Fibroblast of skin of right biceps (primary cell): ENCODE data around the gene PARP3.
A peak's percentile ranks its signal among the peaks of the same experiment; 100 is the strongest.

Experiments used
- DNase-seq: peaks from one replicate; pipeline ENCODE4 v3.0.0-alpha.2; 2013

The PARP3 gene

DNA sequence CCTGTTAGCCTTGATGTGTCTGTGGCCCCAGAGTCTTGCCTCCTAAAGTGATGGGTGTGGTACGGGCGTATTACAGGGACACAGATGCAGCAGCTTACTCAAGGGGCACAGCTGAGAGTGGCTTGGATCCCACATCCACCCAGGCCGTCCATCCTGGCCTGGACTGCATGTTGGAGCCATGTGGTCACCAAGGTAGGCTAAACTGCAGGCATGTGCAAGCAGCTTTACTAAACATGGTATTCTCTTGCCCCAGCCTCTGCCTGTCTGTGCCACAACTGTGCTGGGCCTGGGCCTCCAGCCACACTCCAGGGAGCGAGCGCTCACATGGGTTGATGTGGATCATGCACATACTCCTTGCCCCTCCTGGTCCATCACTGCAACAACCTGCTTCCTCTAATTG lies 7.0 kb downstream of the PARP3 start:
- DNase-seq: no peak

DNA sequence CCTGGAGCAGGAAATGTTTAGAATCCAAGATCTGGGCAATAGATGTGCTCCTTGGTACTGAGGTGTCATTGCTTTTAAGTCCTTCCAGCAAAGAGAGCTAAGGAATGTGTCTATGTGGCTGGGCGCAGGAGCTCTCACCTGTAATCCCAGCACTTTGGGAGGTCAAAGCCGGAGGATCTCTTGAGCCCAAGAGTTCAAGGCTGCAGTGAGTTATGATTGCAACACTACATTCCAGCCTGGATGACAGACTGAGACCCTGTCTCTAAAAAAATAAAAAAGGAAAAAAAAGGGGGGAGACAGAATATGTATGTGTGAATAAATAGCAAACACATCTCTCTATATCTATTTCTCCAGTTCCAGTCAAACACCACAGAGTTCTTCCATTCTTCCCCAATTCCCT lies 8.7 kb downstream of the PARP3 start:
- DNase-seq: no peak

DNA sequence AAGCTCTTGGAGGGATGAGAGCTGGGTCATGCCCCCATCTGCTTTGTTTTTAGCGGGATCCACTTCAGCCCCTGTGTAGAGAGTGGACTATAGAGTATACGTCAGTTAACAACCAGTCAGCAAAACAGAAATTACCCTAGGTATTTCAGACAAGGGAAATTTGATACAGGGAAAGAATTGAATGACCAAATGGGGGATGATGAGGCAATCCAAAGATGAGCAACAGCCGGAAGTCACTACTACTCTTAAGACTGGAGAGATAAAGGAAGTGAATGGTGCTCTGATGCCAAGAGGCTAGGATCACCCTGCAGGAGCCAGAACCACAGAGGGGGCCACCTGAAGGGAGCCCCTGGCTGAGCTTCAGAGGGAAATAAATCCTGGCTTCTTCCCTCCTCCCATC lies 11.3 kb downstream of the PARP3 start:
- DNase-seq: peak; percentile 71

DNA sequence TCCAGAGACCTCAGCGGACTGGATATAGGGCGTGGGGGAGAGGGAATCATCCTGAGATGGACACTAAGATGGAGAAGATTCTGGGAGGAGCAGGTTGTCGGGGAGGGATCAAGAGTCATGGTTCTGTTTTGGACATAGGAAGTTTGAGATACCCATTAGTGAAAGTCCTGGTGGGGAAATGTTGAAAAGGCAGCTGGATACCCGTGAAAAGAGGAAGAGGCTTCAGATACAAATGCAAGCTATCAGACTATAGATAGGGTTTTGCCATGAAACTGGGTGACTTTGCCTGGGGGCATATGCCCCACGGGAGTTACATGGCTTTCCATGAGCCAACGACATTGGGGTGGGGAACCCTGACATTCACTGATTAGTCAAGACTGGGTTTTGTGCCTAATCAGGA lies 11.9 kb downstream of the PARP3 start:
- no peak for DNase-seq

DNA sequence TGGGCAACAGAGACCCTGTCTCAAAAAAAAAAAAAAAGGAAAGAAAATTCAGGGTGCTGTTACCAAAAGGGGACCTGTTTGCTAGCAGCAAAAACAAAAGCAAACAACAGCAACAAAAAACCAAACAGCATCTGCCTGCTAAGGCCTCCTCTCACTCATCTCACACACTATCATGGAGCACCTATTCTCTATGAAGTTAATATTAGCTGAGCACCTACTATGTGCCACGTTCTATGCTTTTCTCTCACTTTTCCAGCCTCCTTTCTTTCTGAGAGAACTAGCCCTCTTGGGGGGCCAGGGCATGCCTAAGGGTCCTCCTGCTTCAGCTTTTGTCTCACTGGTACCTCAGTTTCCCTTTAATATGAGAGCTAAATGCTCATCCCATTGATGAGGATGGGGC lies 12.6 kb downstream of the PARP3 start:
- DNase-seq: no peak

DNA sequence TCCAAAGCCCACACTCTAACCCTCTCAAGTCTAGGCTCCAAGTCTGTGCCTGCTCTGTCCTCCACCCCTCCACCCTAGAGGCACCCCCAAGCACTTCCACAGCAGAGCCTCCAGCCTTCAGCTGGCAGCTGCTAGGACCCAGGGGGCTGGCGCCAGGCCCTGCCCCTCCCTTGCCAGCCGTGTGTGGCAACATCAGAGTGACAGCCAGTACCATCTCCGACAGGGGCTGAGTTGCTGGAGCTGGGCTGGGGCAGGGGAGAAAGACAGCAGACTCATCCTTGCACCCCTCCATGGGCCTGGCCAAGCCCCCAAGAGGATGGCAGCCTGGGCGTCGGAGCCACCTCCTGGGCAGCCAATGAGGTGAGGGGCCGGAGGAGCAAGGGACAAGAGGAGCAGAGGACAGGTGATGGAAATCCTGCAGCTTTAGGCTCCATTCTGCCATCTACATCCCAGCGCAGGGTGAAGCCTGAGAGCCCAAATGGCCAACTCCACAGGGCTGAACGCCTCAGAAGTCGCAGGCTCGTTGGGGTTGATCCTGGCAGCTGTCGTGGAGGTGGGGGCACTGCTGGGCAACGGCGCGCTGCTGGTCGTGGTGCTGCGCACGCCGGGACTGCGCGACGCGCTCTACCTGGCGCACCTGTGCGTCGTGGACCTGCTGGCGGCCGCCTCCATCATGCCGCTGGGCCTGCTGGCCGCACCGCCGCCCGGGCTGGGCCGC lies 13.2 kb downstream of the PARP3 start, which contains the start of gene GPR62:
Gene GPR62 (plus strand): TSS at position 207 of the 718 bp plus-strand sequence. CDS start 272 bp downstream, at position 479.
- no peak for DNase-seq

DNA sequence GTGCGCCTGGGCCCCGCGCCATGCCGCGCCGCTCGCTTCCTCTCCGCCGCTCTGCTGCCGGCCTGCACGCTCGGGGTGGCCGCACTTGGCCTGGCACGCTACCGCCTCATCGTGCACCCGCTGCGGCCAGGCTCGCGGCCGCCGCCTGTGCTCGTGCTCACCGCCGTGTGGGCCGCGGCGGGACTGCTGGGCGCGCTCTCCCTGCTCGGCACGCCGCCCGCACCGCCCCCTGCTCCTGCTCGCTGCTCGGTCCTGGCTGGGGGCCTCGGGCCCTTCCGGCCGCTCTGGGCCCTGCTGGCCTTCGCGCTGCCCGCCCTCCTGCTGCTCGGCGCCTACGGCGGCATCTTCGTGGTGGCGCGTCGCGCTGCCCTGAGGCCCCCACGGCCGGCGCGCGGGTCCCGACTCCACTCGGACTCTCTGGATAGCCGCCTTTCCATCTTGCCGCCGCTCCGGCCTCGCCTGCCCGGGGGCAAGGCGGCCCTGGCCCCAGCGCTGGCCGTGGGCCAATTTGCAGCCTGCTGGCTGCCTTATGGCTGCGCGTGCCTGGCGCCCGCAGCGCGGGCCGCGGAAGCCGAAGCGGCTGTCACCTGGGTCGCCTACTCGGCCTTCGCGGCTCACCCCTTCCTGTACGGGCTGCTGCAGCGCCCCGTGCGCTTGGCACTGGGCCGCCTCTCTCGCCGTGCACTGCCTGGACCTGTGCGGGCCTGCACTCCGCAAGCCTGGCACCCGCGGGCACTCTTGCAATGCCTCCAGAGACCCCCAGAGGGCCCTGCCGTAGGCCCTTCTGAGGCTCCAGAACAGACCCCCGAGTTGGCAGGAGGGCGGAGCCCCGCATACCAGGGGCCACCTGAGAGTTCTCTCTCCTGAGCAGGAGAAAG lies 14.0 kb downstream of the PARP3 start:
- DNase-seq: peak; percentile 48

DNA sequence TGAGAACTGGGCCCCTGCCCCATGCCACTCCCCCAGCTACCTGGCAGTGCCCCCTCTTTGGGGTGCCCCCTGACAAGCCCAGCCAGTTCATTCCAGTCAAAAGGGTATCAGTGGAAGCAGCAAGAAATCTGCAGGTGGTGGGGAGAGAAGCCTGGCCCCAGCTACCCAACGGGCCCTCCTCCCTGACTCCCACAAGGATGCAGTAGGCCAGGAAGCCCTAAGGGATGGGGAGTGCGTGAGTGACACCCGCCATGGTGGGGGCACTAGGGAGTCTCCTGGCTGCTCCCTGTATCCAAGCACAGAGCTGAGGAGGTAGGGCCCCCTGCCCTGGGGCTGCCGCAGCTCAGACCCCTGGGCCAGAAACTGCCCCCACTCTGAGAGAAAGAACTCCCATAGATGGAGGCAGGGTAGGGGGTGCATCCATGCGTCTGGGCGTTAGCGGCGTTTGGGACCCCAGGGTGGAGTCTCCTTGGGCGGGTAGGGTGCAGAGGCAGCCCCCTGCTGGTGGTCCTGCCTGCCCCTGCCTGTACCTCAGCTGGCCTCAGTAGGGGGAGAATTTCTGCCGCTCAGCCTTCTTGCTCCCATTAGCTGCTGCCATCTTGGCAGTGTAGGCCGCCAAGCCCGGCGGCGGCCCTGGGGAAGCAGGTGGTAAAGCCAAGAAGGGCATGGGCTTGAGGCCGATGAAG lies 15.5 kb downstream of the PARP3 start:
- DNase-seq: no peak

DNA sequence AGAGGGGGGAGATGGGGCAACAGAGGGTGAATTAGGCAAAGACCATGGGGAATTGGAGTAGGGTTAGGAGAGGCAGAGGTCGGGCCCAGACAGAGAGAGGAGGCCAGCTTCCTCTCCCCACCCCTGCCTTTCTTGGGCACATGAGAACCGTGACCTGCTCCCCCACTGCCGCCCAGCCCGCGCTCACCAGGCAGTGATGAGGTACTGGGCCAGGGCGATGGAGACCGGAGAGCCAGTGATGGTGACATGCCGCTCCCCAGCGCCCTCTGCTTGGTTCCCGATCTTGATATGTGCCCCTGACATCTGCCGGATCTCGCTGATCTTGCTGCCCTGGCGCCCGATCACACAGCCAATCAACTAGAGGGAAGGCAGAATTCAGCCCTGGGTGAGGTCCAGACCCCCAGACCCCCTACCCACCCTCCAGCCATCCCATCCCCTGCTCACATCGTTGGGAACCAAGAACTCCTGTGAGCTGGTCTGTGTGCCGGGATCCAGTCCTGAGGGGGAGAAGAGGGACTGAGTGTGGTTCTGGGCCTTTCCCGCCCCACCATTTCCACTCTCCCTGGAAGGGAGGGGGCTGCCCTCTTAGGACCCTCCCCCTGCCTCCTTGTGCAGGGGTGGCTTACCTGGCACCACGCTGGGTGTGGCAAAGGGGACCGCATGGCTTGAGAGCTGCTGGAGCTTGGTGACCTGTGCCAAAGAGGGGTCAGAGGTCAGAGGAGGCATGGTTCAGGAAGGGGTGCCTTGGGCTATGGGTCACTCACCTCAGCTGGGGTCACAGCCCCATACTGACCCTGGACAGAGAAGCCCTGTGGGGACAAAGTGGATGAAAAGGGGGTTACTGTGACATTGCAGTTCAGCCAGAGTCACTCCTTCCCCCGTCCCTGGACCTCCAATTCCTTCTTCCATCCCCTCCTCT lies 16.7 kb downstream of the PARP3 start:
- DNase-seq: no peak

DNA sequence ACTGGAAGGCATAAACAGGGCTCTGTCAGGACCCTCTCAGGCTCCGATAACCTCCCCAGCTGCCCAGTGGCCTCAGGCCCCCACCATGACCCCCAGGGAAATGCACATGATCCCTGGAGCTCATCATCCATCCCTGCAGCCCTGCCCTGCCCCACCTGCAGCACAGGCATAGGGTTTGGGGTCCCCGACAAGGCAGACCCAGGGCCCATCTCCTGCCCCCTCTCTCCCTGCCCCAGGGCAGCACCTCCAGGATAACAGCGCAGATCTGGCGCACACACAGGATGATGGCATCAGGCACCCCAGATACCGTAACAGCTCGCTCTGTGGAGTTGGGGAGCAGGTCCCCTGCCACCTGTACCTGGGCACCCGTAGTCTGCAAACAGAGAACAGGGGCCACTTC lies 17.5 kb downstream of the PARP3 start:
- no peak for DNase-seq

DNA sequence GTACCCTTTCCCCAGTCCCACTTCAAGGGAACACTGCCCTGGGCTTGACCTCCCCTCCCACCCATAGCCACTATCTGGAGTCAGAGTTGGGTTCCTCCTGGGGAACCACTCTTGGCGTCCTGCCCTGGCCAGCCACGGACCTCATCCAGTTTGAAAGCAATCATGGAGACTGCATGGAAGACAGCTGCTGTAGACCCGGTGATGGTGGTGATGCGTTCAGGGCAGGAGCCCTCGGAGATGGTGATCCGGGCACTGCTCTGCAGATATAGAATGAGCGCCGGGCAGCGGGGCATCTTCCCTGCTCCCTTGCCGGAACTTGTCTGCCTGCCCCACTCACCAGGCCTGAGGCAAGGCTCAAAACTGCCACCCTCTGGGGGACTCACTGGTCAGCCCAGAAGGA lies 18.2 kb downstream of the PARP3 start:
- no peak for DNase-seq

DNA sequence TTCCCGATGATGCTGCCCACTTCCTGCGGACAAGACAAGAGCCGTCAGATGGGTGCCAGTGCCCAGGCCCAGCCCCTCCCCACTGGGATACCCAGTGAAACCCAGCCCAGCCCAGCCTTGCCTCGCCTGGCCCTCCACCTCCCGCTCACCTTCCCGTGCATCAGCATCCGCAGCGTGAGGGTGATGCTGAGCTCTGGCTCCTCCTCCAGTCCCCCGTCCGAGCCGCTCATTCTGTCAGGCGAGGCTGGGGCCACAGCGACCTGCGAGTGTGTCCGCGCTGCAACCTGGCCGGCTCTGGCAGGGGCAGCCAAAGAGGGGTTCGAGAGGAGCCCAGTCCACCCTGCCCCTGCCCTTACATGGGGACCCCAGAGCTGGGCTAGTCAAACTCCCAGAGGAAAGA lies 18.8 kb downstream of the PARP3 start:
- DNase-seq: no peak

DNA sequence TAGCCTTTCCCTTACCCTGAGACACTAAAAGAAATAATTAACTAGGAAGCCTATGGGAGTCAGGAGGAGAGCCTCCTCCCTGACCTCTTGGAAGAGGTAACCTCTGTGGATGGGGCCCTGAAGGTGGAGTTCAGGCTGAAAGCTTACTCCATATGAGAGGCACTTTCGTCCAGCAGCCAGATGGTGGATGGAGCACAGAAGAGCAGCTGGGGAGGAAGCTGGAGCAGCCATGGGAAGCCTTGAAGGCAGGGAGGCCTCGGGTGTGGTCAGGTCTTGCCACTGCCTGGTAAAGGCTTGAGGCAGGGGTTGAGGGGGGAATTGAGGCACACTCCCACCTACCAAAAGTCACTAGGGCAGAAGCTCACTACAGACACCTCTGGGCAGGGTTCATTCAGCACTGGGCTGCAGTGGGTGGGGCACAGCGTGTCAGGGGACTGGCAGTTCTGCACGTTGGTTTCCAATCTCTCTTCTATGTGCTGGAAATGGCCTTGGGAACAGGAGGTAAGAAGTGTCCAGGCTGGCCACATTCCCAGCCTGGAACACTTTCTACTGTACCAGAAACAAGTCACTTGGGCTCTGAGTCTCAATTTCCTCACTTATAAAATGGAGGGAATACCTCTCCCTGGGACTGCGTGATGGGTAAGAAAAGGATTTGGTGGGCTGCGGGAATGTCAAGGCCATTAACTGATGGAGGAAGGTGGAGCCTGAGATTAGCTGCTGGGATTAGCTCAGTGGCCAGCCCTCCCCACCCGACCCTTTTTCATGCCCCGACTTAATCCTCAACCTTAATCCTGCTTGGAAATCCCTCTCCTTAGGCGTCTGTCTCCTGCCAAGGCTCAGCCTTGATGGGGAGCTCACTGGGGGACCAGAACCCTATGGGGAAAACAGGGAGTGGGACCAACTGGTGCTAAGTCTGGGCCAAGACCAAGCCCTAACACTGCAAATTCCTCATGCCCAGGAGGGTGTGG lies 19.7 kb downstream of the PARP3 start:
- DNase-seq: no peak

DNA sequence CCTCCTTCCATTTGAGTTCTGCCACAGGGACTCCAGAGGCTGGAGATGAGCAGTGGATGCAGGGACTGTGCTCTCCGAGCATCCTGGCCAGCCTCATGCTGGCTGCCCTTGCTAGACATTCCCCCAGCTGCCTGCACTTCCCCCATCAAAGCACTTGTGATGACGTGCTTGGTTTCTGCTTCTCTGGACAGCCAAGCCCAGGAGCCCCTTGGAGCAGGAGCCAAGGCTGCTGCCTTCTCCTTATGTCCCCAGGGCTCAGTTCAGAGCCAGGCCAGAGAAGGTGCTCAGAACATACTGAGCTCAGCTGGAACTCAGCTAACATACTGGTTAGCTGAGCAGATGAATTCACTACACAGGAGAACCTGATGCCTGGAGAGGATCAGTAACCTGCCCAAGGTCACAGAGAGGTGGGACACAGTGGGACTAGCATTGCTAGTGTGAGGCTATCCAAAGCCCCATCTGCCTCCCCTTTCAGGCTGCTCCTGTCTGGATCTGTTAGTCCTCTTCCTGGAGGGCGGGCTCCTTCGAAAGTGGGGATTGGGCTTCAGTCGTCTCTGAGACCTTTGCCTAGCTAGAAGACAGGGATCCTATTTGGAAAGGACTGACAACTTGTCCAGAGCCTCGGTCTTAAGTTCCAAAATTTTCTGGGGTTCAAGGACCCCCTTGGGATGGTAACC lies 20.8 kb downstream of the PARP3 start:
- DNase-seq: no peak

DNA sequence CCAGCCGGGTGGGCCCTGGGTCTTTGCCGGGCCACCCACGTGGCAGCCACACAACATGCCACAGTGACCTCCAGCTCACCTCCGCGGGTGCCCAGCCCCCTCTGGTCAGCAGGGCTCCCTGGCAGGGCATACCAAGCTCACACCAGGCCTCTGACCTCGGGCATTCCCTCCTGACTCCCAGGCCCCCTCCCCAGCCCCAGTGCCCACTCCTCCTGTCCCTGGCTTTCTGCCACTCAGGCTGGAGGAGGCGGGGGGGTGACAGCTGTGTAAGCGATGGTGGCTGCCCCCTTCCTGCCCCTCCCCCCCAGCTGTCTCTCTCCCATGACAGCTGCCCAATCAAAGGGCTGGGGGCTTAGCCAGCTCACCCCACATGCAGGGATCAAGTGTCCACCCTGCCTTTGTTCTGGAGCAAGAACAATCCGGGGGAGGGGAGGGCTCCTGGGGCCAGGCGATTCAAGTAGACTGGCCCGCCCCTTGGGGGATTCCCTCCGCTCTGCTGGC lies 21.8 kb downstream of the PARP3 start:
- DNase-seq: no peak

DNA sequence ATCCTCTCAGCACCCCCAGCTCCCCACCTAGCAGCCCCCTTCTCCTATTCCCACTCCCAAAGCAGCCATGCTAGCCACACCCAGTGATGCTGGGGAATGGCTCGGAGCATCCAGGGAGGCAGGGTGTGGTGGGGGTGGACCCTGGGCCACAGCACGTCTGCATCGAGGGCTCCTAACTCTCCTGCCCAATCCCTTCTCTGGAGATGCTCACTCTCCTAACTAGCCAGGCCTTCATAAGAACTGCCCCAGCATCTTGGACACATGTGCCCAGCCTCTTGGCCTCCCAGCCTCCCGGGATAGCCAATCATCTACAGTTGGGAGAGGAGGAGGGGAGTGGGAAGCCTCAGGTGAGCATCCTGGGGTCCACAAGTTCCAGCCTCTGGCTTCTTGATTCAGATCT lies 22.4 kb downstream of the PARP3 start:
- no peak for DNase-seq

DNA sequence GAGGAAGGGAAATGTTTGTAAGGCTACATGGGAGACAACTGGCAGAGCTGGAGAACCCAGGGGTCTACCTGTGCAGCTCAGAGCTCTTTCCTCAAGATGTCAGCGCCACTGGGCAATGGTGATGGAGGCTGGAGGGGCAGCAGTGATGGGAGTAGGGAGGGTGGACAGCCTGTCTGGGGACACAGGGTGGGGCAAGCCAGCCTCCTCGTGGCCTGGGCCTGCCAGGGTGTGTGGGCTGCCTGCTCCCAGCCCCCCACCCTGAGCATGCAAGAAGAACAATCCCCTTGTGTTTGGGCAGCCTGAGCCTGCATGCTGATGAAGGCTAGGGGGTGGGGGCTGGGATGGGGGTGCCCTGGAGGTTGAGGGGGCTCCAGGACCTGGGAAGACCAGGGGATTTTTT lies 23.9 kb downstream of the PARP3 start:
- no peak for DNase-seq

DNA sequence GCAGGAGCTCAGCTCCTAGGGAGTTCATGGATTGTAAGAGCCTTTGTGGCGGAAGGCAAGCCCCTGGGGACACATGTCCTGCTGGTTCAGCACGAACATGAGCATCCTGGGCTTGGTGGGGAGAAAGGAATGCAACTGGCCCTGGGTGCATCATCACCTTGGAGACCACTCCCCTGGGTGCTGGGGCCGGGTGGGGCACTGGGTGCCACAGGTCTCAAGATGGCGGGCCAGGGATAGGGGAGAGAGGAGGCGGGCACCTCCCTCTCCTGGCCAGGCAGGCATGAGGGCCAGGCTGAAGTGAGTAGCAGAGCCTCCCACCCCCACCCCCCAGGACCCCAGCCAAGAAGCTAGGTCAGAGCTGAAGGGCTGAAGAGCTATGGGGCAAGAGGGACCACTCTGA lies 24.3 kb downstream of the PARP3 start:
- no peak for DNase-seq

DNA sequence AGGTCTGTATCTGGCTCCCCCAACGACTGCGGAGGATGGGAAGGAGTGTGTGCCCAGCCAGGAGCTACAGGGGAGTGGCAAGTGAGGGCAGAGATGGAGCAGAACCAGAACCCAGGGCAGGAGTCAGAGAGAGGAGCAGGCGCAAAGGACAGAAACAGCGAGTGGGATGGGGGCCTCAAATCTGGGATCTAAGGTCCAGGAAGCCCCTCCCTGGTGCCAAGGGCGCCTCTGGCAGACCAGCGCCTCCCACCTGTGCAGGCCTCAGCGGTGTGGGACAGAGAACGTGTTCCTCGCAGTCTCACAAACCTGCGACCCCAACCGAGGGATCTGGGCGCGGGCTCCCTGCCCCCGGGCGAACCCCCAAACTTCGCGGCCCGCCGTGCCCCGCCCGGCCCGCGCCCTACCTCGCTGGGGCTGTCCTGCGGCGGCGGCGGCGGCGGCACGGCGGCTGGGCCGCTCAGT lies 24.8 kb downstream of the PARP3 start:
- no peak for DNase-seq

DNA sequence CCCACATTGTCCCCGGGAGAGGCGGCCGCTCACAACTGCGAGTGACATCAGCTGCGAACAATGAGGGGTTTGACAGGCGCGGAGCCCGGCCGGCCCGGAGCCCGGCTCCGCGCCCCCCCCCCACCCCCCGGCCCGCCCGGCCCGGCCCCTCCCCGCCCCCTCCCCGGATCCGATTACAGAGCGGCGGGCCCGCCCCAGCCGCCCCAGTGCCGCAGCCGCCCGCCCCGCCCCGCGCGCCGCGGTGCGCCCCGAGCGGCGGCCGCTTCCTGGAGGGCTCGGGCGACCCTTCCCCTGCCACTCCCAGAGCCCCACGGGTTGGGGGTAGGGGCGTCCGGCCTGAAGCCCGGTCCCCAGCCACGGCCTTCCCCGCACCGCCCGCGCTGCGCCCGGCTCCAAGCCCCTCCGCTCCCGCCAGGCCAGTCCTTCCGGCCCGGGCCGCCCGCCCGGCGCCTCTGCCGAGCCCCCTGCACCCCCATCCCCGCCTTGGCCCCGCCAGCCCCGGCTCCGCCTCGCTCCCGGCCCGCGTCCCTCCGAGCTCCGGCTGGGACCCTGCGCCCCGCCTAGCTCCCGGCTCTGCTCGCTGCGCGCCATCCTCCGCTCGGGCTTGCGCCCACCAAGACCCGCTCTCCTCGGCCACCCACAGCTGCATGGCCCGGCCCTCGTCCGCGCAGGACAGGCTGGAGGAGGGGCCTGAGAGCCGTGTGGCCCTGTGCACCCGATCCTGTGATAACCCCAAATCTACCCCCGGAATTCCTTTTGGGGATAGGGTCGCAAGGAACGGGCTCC lies 25.4 kb downstream of the PARP3 start, which contains the start of gene PCBP4:
Gene PCBP4 (minus strand): TSS at position 71 of the 786 bp plus-strand sequence. CDS start 6,214 bp downstream, outside the sequence.
- DNase-seq: peak; percentile 71
